ENCODE data around the gene JUNB. TPM values are rescaled to one million over a fixed set of nuclear protein-coding genes. Genes with fewer than 3 reads are reported as not detected.

JUNB gene
- total RNA-seq, 3 donors from 2014 or later (not counting 1 experiment from before 2014, with no cell fraction given) = 781 to 903 (median 859) TPM

- peak overlapping the region; percentile 93 for H3K27ac ChIP-seq (ENCODE audit: low read length)
- DNase-seq (no peak), ATAC-seq (no peak)
- WGBS (ENCODE audit: insufficient coverage) = 2% methylated on average over 46 of the region's 46 CpGs
- H3K9me3 Mint-ChIP-seq = no peaks in the 10 kb centered on the region
- H3K9me3 ChIP-seq (ENCODE audit: control insufficient read depth, insufficient read depth, low read length) = no peaks in the 10 kb centered on the region
- peak overlapping the region; percentile 40 for H3K4me3 ChIP-seq (ENCODE audit: low read length)
- intact Hi-C loops (cut with micrococcal nuclease) = loop anchor here (5.0 to 10.0 kb wide), 2 partner anchors 256 to 313 kb away; partner anchors contain the start of gene LYL1
- H3K27ac Mint-ChIP-seq = peak overlapping the region; percentile 97 to 99
- no peak for TF ChIP-seq CTCF (IDR thresholded peaks at IDR 0.05)
- no peaks in the 10 kb centered on the region for H3K27me3 Mint-ChIP-seq (ENCODE audit: low read depth in 2 of 2)
- H3K36me3 ChIP-seq (ENCODE audit: control insufficient read depth, insufficient read depth, low read length) = no peaks in the 10 kb centered on the region
- H3K36me3 Mint-ChIP-seq = no peaks in the 10 kb centered on the region
- peaks cover 25 to 35% of the 10 kb centered on the region in 2 donors for H3K4me1 Mint-ChIP-seq
- no peaks in the 10 kb centered on the region for H3K27me3 ChIP-seq (ENCODE audit: control insufficient read depth, insufficient read depth, low read length)
- H3K4me3 Mint-ChIP-seq = peak overlapping the region; percentile 96
- peaks cover 57% of the 10 kb centered on the region for H3K4me1 ChIP-seq (ENCODE audit: control insufficient read depth, insufficient read depth, low read length)
Measured at GRCh38 chr19:12789098-12789903, 2.0 kb upstream of the JUNB start.

- intact Hi-C loops (cut with micrococcal nuclease) = loop anchor here (5.0 to 10.0 kb wide), 6 partner anchors 68 to 365 kb away; partner anchors contain the start of genes CALR, IER2, LYL1 and STX10
- DNase-seq = peak; percentile 94 to 95
- ATAC-seq = peak; percentile 35 to 56 (median 41)
Measured at GRCh38 chr19:12789904-12790619, 1.2 kb upstream of the JUNB start.

GRCh38 chr19:12790628-12791344 is 500 bp upstream of the JUNB start:
- intact Hi-C loops (cut with micrococcal nuclease) = loop anchor here (1.0 to 10.0 kb wide), 5 partner anchors 8 to 364 kb away; partner anchors contain the start of genes CALR, IER2, STX10 and TNPO2
- Histone ChIP-seq H3K27ac (ENCODE audit: low read length) (peak overlapping the region; percentile 93), H3K4me3 (ENCODE audit: low read length) (peak overlapping the region; percentile 95), H3K36me3 (ENCODE audit: control insufficient read depth, insufficient read depth, low read length) (no peaks in the 10 kb centered on the region), H3K9me3 (ENCODE audit: control insufficient read depth, insufficient read depth, low read length) (no peaks in the 10 kb centered on the region), H3K27me3 (ENCODE audit: control insufficient read depth, insufficient read depth, low read length) (no peaks in the 10 kb centered on the region), H3K4me1 (ENCODE audit: control insufficient read depth, insufficient read depth, low read length) (peaks cover 53% of the 10 kb centered on the region)
- ATAC-seq (no peak), DNase-seq (peak in 1 of 2 donors; percentile 60)
- H3K4me1 Mint-ChIP-seq = peaks cover 31 to 38% of the 10 kb centered on the region in 2 donors
- H3K27ac Mint-ChIP-seq = peak overlapping the region; percentile 97 to 99
- H3K36me3 Mint-ChIP-seq = no peaks in the 10 kb centered on the region
- H3K27me3 Mint-ChIP-seq (ENCODE audit: low read depth in 2 of 2) = no peaks in the 10 kb centered on the region
- peak overlapping the region; percentile 96 for H3K4me3 Mint-ChIP-seq
- no peak for TF ChIP-seq CTCF (IDR thresholded peaks at IDR 0.05)
- H3K9me3 Mint-ChIP-seq = no peaks in the 10 kb centered on the region
- WGBS (ENCODE audit: insufficient coverage) = under 1% methylated on average over 22 of the region's 22 CpGs

More at GRCh38 chr19:12789904-12790619, 1.2 kb upstream of the JUNB start:
- H3K27me3 Mint-ChIP-seq (ENCODE audit: low read depth in 2 of 2) = no peaks in the 10 kb centered on the region
- H3K36me3 Mint-ChIP-seq = no peaks in the 10 kb centered on the region
- Histone ChIP-seq H3K27me3 (ENCODE audit: control insufficient read depth, insufficient read depth, low read length) (no peaks in the 10 kb centered on the region), H3K27ac (ENCODE audit: low read length) (peak overlapping the region; percentile 93), H3K4me1 (ENCODE audit: control insufficient read depth, insufficient read depth, low read length) (peaks cover 57% of the 10 kb centered on the region), H3K9me3 (ENCODE audit: control insufficient read depth, insufficient read depth, low read length) (no peaks in the 10 kb centered on the region), H3K4me3 (ENCODE audit: low read length) (peak overlapping the region; percentile 95), H3K36me3 (ENCODE audit: control insufficient read depth, insufficient read depth, low read length) (no peaks in the 10 kb centered on the region)
- peak overlapping the region; percentile 97 to 99 for H3K27ac Mint-ChIP-seq
- H3K4me1 Mint-ChIP-seq = peaks cover 28 to 38% of the 10 kb centered on the region in 2 donors
- peak overlapping the region; percentile 96 for H3K4me3 Mint-ChIP-seq
- WGBS (ENCODE audit: insufficient coverage) = under 1% methylated on average over 56 of the region's 56 CpGs
- no peaks in the 10 kb centered on the region for H3K9me3 Mint-ChIP-seq
- no peak for TF ChIP-seq CTCF (IDR thresholded peaks at IDR 0.05)
